ENCODE data around the gene PDE6A. TPM values are rescaled to one million over a fixed set of nuclear protein-coding genes. Genes with fewer than 3 reads are reported as not detected.

Gene PDE6A
- total and polyA plus RNA-seq, 2 of the 8 experiments (the other 6 are each of a cell fraction or from before 2014, with no cell fraction given), result not detected

DNA sequence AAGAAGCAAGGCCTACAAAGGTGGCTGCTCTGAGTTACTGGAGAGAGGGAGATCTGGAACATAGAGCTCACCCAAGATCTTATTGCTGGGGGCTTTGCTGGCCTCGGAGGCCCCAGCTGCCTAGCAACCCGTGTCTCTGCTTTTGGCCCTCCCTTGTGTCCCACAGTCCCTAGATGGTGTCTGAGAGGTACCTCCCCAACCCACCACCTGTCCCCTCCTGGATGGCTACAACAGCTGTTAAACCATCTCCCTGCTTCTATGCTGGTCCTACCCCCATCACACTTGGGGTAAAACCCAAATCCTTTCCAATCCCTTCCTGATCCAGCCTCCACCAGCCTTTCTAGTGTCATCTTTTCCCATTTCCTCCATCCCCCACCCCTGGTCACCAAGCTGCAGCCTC, 127.9 kb downstream of the PDE6A start:
- Histone ChIP-seq H2AFZ (ENCODE audit: low read length) (no peak overlapping the region), H3K4me2 (ENCODE audit: insufficient read depth in 1 of 2, low read depth in 2 of 2, low read length in 2 of 2) (no peak overlapping the region), H3K4ac (replicated peaks; ENCODE audit: insufficient read length, low read depth, low read length) (no peak overlapping the region), H2BK15ac (ENCODE audit: low read length) (no peak overlapping the region), H2BK12ac (ENCODE audit: low read depth, low read length) (no peak overlapping the region), H2AK5ac (ENCODE audit: low read depth, low read length) (no peak overlapping the region), H3K23ac (ENCODE audit: insufficient read length) (no peak overlapping the region), H3K27ac (ENCODE audit: low read depth, low read length) (no peak overlapping the region), H4K5ac (ENCODE audit: insufficient read length, low read depth, low read length) (no peak overlapping the region), H2BK20ac (ENCODE audit: low read length) (no peak overlapping the region), H4K91ac (replicated peaks; ENCODE audit: insufficient read length, low read length) (no peak overlapping the region), H3K4me1 (replicated peaks in 1 of 4; ENCODE audit: control insufficient read depth in 3 of 4, insufficient read depth in 4 of 4, low read length in 3 of 4) (no peaks in the 10 kb centered on the region; a peak in 1 of 7 replicates), H3K9ac (replicated peaks in 1 of 4; ENCODE audit: extremely low read depth in 1 of 4, low read depth in 3 of 4, low read length in 3 of 4) (no peak overlapping the region), H2BK5ac (ENCODE audit: low read depth, low read length) (no peak overlapping the region), H3K14ac (ENCODE audit: insufficient read length) (no peak overlapping the region), H3K18ac (ENCODE audit: extremely low read depth, low read length) (no peak overlapping the region), H3K27me3 (replicated peaks in 1 of 4; ENCODE audit: control insufficient read depth in 3 of 4, extremely low read depth in 1 of 4, insufficient read depth in 3 of 4, low read length in 3 of 4) (no peaks in the 10 kb centered on the region), H3K36me3 (ENCODE audit: control insufficient read depth in 2 of 4, insufficient read depth in 4 of 4, low read length in 3 of 4) (no peaks in the 10 kb centered on the region), H3K4me3 (ENCODE audit: extremely low read depth in 1 of 4, insufficient read depth in 2 of 4, low read depth in 3 of 4, low read length in 4 of 4) (no peak overlapping the region), H3K23me2 (ENCODE audit: low read depth, low read length) (no peaks in the 10 kb centered on the region), H3K79me2 (ENCODE audit: control insufficient read depth in 1 of 2, insufficient read depth in 2 of 2, low read length in 2 of 2) (no peaks in the 10 kb centered on the region; a peak in 1 of 4 replicates), H3K56ac (replicated peaks; ENCODE audit: insufficient read length, low read depth, low read length) (no peak overlapping the region), H4K20me1 (replicated peaks in 1 of 2; ENCODE audit: control insufficient read depth in 1 of 2, insufficient read depth in 2 of 2, low read length in 2 of 2) (peaks cover 0 to 3% of the 10 kb centered on the region in 2 experiments), H3K9me3 (ENCODE audit: insufficient read depth in 2 of 2, low read depth in 1 of 2, low read length in 1 of 2) (no peaks in the 10 kb centered on the region), H4K8ac (ENCODE audit: extremely low read depth, insufficient read depth, low read length) (no peak overlapping the region), H2BK120ac (replicated peaks; ENCODE audit: low read depth, low read length) (no peak overlapping the region), H3K79me1 (ENCODE audit: low read depth, low read length) (no peaks in the 10 kb centered on the region; the same call in 1 of the 2 replicates)
- 85% methylated on average over 2 of the region's 2 CpGs; no CpG with 5 or more reads in 1 of the 2 experiments for WGBS, 2 experiments (ENCODE audit: extremely low coverage in 1 of 2, insufficient coverage in 1 of 2, insufficient read length in 1 of 2, insufficient replicate concordance in 2 of 2, low coverage in 1 of 2, low lambda C conversion rate in 2 of 2, missing lambda C conversion rate in 1 of 2)
- DNase-seq (ENCODE audit: low read depth in 1 of 2, low spot score in 2 of 2) (no peak), FAIRE-seq (no peak)
- CTCF ChIA-PET (ENCODE audit: partially characterized antibody), result interaction anchor here (0.7 to 68.7 kb wide), 8 partner anchors 6 to 179 kb away, joined by 3 to 1740 read pairs (median 6); no protein-coding TSS in a partner anchor
- POLR2A ChIA-PET (ENCODE audit: partially characterized antibody), result no interaction called here
- TF ChIP-seq TAF1 (IDR thresholded peaks at IDR 0.05; ENCODE audit: low read depth, low read length) (no peak), SP4 (IDR thresholded peaks at IDR 0.05; ENCODE audit: low read length) (no peak), TCF12 (IDR thresholded peaks at IDR 0.05; ENCODE audit: low read depth, low read length) (no peak), HDAC6 (IDR thresholded peaks at IDR 0.05; ENCODE audit: low read depth, low read length) (no peak), NRF1 (IDR thresholded peaks at IDR 0.05; ENCODE audit: low read depth, low read length) (no peak), ZNF274 (IDR thresholded peaks at IDR 0.05; ENCODE audit: borderline replicate concordance, extremely low read depth, low read length) (no peak), TAF7 (optimal IDR thresholded peaks at IDR 0.05; ENCODE audit: borderline replicate concordance, low read depth, low read length) (no peak), MAFK (IDR thresholded peaks at IDR 0.05; ENCODE audit: low read depth, low read length) (no peak), JUN (IDR thresholded peaks at IDR 0.05; ENCODE audit: low read depth, low read length) (no peak), EGR1 (IDR thresholded peaks at IDR 0.05; ENCODE audit: borderline replicate concordance, low read depth, low read length) (no peak), SIN3A (conservative IDR thresholded peaks at IDR 0.05 in 1 of 2, IDR thresholded peaks at IDR 0.05 in 1 of 2; ENCODE audit: low read depth in 1 of 2, low read length in 2 of 2) (no peak), SIX5 (IDR thresholded peaks at IDR 0.05; ENCODE audit: low read depth, low read length) (no peak), RBBP5 (IDR thresholded peaks at IDR 0.05; ENCODE audit: borderline replicate concordance, low read depth, low read length) (no peak)
- TF ChIP-seq, protein P1, sequence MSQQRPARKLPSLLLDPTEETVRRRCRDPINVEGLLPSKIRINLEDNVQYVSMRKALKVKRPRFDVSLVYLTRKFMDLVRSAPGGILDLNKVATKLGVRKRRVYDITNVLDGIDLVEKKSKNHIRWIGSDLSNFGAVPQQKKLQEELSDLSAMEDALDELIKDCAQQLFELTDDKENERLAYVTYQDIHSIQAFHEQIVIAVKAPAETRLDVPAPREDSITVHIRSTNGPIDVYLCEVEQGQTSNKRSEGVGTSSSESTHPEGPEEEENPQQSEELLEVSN (IDR thresholded peaks at IDR 0.05), result no peak
